SU-DHL-6 (cell line): ENCODE data around the gene FBXO41.

ENCODE experiments used
- H2AFZ ChIP-seq: fragments of 200-600 bp; sonication (generic); 2 replicates; pipeline ENCODE4 v1.6.1; 2014; ENCODE audit warnings: low read depth, mild to moderate bottlenecking, moderate library complexity, mixed read lengths, antibody characterized with exemption, low read length; ENCODE audit not compliant: severe bottlenecking
- H3F3A ChIP-seq: fragments of 200-600 bp; shearing (Covaris generic); 2 replicates; pipeline ENCODE4 v1.6.0; 2016; ENCODE audit warnings: antibody characterized with exemption, mild to moderate bottlenecking; ENCODE audit not compliant: insufficient read depth
- H3K27ac ChIP-seq: fragments of 200-600 bp; sonication (generic); 2 replicates; pipeline ENCODE4 v1.5.1; 2016; ENCODE audit warnings: low read depth, mild to moderate bottlenecking, low read length, moderate library complexity, mixed read lengths
- H3K27me3 ChIP-seq: fragments of 200-600 bp; sonication (generic), shearing (Covaris generic); 2 replicates; pipeline ENCODE4 v1.6.0; 2014; ENCODE audit warnings: mild to moderate bottlenecking, low read length
- H3K36me3 ChIP-seq: fragments of 200-600 bp; sonication (generic); 2 replicates; pipeline ENCODE4 v1.6.1; 2014; ENCODE audit warnings: mild to moderate bottlenecking, low read length, mixed read lengths
- H3K4me2 ChIP-seq: fragments of 300-600, 200-600 bp; shearing (Covaris generic), sonication (generic); 2 replicates; pipeline ENCODE4 v1.6.0; 2014; ENCODE audit warnings: low read length, low read depth, mild to moderate bottlenecking; ENCODE audit not compliant: poor library complexity, severe bottlenecking
- H3K4me3 ChIP-seq: fragments of 200-600 bp; sonication (generic); 2 replicates; pipeline ENCODE4 v1.5.1; 2014; ENCODE audit warnings: antibody characterized with exemption, low read length, mild to moderate bottlenecking, mixed read lengths; ENCODE audit not compliant: insufficient read depth, poor library complexity, severe bottlenecking
- H3K79me2 ChIP-seq: fragments of 200-600 bp; sonication (generic); 2 replicates; pipeline ENCODE4 v1.6.1; 2014; ENCODE audit warnings: mild to moderate bottlenecking, low read length, moderate library complexity; ENCODE audit not compliant: insufficient read depth
- H3K9ac ChIP-seq: fragments of 200-600 bp; sonication (generic); 2 replicates; pipeline ENCODE4 v1.7.0; 2014; ENCODE audit warnings: mild to moderate bottlenecking, low read length
- H3K9me2 ChIP-seq: fragments of 200-600 bp; sonication (generic); replicated peaks from 2 replicates; pipeline ENCODE4 v1.6.1; 2014; ENCODE audit warnings: low read length; ENCODE audit not compliant: insufficient read depth
- H3K9me3 ChIP-seq: fragments of 200-600 bp; sonication (generic); 2 replicates; pipeline ENCODE4 v1.6.1; 2014; ENCODE audit warnings: low read length, mixed read lengths; ENCODE audit not compliant: insufficient read depth
- H4K20me1 ChIP-seq: fragments of 200-600 bp; sonication (generic); 2 replicates; pipeline ENCODE4 v1.6.1; 2014; ENCODE audit warnings: low read depth, mild to moderate bottlenecking, antibody characterized with exemption, low read length, moderate library complexity, mixed read lengths
- CTCF ChIP-seq: fragments of 200-600 bp; sonication (generic); IDR thresholded peaks from one replicate; pipeline ENCODE4 v1.5.1; 2017; ENCODE audit warnings: antibody characterized with exemption, mild to moderate bottlenecking, low read length, moderate library complexity; ENCODE audit not compliant: insufficient read depth, poor library complexity, severe bottlenecking
- EZH2phosphoT487 ChIP-seq: fragments of 200-600 bp; sonication (generic), shearing (Covaris generic); conservative IDR thresholded peaks from 2 replicates; pipeline ENCODE4 v1.6.1; 2018; ENCODE audit warnings: mild to moderate bottlenecking, antibody characterized with exemption, low read length, moderate library complexity, mixed read lengths

FBXO41 gene

GRCh38 chr2:73255907-73256617 is 28.2 kb downstream of the FBXO41 start:
- Histone ChIP-seq H3F3A (peaks cover 20% of the 10 kb centered on the region), H3K9me2 (no peaks in the 10 kb centered on the region), H3K79me2 (no peaks in the 10 kb centered on the region), H3K36me3 (no peaks in the 10 kb centered on the region; the same call in 1 of the 2 replicates), H3K4me2 (no peak overlapping the region), H3K9me3 (no peaks in the 10 kb centered on the region), H3K27me3 (no peaks in the 10 kb centered on the region), H3K9ac (no peak overlapping the region), H4K20me1 (no peaks in the 10 kb centered on the region; the same call in 1 of the 2 replicates), H3K27ac (no peak overlapping the region), H3K4me3 (no peak overlapping the region), H2AFZ (no peak overlapping the region)
- TF ChIP-seq CTCF (no peak), EZH2phosphoT487 (no peak)

- no peaks in the 10 kb centered on the region for H3K27me3 ChIP-seq
- no peaks in the 10 kb centered on the region for H3K9me2 ChIP-seq
- no peak overlapping the region for H2AFZ ChIP-seq
- H3K4me3 ChIP-seq: no peak overlapping the region
- H3K9ac ChIP-seq: no peak overlapping the region
- H3K79me2 ChIP-seq: no peaks in the 10 kb centered on the region
- peaks cover 20% of the 10 kb centered on the region for H3F3A ChIP-seq
- TF ChIP-seq EZH2phosphoT487 (no peak), CTCF (no peak)
- no peak overlapping the region for H3K4me2 ChIP-seq
- H3K9me3 ChIP-seq: no peaks in the 10 kb centered on the region
- H3K27ac ChIP-seq: no peak overlapping the region
- H3K36me3 ChIP-seq: peaks cover under 1% of the 10 kb centered on the region; the same call in 1 of the 2 replicates
- H4K20me1 ChIP-seq: no peaks in the 10 kb centered on the region; the same call in 1 of the 2 replicates
Measured at GRCh38 chr2:73255007-73255644, 29.2 kb downstream of the FBXO41 start.

- Histone ChIP-seq H3K9ac (no peak overlapping the region), H3K4me2 (no peak overlapping the region), H3F3A (peaks cover 20% of the 10 kb centered on the region), H3K36me3 (peaks cover 4% of the 10 kb centered on the region; the same call in 1 of the 2 replicates), H3K4me3 (no peak overlapping the region), H4K20me1 (no peaks in the 10 kb centered on the region; the same call in 1 of the 2 replicates), H3K9me2 (no peaks in the 10 kb centered on the region), H2AFZ (no peak overlapping the region), H3K27ac (no peak overlapping the region), H3K79me2 (no peaks in the 10 kb centered on the region), H3K9me3 (no peaks in the 10 kb centered on the region), H3K27me3 (no peaks in the 10 kb centered on the region)
- no peak for TF ChIP-seq CTCF
- TF ChIP-seq EZH2phosphoT487: no peak
Measured at GRCh38 chr2:73254343-73255006, 29.8 kb downstream of the FBXO41 start.
